GM21526 (cell line): Measurements from ENCODE around the gene SLC37A4.

Source experiments
- ATAC-seq: cut with Tn5 transposase; IDR thresholded peaks from one replicate; pipeline ENCODE4 v1.9.1; 2021; ENCODE audit warnings: moderate library complexity; ENCODE audit not compliant: unreplicated experiment, low FRiP score

Gene SLC37A4

DNA sequence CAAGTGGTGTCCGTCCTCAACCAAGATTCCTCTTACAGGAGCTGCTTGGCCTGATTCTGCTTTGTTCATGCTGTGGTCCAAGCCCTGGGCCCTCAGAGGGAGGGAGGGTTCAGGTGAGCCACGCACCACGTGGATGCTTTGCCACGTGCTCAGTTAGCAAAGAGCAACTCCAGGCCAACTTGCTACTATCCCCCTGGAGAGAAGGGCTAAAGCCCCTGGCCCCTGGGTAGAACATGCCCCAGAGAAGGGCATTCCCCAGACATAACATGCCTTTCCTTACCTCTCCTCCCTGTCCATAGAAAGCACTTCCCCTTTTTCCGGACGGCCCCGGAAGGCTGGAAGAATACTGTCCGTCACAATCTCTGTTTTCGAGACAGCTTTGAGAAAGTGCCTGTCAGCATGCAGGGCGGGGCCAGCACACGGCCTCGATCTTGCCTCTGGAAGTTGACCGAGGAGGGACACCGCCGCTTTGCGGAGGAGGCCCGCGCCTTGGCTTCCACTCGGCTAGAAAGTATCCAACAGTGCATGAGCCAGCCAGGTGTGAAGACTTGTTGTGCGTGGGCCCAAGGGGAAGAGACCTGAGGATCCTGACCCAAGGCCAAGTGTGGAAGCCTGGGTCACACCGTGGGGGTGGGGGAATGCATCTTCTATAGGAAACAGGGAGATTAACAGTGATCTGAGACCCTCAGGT, 50.3 kb downstream of the SLC37A4 start:
- ATAC-seq: no peak

DNA sequence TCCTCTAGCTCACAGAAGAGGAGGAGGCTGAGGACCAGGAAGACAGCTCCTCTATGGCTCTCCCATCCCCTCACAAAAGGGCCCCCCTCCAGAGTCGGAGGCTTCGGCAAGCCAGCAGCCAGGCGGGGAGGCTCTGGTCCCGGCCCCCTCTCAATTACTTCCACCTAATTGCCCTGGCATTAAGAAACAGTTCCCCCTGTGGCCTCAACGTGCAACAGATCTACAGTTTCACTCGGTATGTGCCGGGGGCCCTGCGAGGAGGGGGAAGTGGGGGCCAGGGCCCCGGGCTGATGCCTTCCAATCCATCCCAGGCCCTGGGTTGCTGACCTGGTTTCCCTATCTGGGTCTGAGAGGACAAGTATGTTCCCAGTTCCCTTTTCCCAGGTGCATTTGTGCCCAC, 51.2 kb downstream of the SLC37A4 start:
- no peak for ATAC-seq

DNA sequence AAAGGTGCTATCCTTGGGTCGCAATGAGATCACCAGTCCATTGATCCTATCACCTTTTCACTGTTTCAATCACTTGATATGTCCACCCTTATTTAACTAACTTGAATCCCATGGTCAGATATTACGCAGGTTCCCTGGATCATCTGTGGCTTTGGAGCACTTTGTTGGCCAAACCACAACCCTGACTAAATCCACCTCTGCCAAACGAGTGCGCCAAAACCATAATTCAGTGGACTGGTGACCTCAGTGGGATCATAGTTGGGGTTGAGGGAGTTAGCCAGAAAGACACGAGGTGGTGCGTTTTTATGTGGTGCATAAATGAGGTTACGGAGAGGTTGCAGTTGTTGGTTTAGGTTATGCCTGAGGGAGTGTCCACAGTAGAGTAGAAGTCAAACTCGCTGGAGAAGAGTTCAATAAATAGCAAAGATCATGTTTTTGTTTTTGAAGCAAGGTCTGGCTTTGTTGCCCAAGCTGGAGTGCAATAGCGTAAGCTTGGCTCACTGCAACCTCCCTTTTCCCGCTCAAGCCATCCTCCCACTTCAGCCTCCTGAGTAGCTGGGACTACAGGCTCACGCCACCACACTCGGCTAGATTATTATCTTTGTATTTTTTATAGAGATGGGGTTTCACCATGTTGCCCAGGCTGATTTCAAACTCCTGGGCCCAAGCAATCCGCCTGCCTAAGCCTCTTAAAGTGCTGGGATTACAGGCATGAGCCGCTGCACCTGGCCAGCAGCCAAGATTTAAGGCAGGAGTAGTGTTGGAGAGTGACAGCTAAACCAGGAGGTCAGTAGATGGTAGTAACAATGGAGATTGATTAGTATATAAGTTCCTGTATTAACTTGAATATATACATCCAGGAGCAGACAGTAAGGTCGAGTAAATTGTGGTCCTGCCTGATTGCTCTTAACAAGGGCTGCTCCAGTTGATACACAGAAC, 54.6 kb downstream of the SLC37A4 start:
- no peak for ATAC-seq
